Measurements from ENCODE around the gene CCDC9.

The CCDC9 gene

GRCh38 chr19:47313754-47314295, 57.5 kb downstream of the CCDC9 start:
- TF ChIP-seq RAD21 (IDR thresholded peaks at IDR 0.05; ENCODE audit: low read depth) = no peak
- TF ChIP-seq CREB1 (IDR thresholded peaks at IDR 0.05; ENCODE audit: low read depth) = no peak
- TF ChIP-seq EP300 (IDR thresholded peaks at IDR 0.05; ENCODE audit: borderline replicate concordance) = no peak
- TF ChIP-seq TCF12 (IDR thresholded peaks at IDR 0.05; ENCODE audit: low read depth) = no peak
- no peak for TF ChIP-seq ZBTB7A (IDR thresholded peaks at IDR 0.05; ENCODE audit: low read depth)
- TF ChIP-seq, protein P1, sequence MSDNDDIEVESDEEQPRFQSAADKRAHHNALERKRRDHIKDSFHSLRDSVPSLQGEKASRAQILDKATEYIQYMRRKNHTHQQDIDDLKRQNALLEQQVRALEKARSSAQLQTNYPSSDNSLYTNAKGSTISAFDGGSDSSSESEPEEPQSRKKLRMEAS (IDR thresholded peaks at IDR 0.05) = no peak
- TF ChIP-seq, protein P2, sequence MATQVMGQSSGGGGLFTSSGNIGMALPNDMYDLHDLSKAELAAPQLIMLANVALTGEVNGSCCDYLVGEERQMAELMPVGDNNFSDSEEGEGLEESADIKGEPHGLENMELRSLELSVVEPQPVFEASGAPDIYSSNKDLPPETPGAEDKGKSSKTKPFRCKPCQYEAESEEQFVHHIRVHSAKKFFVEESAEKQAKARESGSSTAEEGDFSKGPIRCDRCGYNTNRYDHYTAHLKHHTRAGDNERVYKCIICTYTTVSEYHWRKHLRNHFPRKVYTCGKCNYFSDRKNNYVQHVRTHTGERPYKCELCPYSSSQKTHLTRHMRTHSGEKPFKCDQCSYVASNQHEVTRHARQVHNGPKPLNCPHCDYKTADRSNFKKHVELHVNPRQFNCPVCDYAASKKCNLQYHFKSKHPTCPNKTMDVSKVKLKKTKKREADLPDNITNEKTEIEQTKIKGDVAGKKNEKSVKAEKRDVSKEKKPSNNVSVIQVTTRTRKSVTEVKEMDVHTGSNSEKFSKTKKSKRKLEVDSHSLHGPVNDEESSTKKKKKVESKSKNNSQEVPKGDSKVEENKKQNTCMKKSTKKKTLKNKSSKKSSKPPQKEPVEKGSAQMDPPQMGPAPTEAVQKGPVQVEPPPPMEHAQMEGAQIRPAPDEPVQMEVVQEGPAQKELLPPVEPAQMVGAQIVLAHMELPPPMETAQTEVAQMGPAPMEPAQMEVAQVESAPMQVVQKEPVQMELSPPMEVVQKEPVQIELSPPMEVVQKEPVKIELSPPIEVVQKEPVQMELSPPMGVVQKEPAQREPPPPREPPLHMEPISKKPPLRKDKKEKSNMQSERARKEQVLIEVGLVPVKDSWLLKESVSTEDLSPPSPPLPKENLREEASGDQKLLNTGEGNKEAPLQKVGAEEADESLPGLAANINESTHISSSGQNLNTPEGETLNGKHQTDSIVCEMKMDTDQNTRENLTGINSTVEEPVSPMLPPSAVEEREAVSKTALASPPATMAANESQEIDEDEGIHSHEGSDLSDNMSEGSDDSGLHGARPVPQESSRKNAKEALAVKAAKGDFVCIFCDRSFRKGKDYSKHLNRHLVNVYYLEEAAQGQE (IDR thresholded peaks at IDR 0.05; ENCODE audit: low read depth) = no peak
- TF ChIP-seq TAF1 (IDR thresholded peaks at IDR 0.05; ENCODE audit: low read depth) = no peak
- TF ChIP-seq EGR1 (IDR thresholded peaks at IDR 0.05) = no peak
- TF ChIP-seq USF1 (IDR thresholded peaks at IDR 0.05) = no peak
- TF ChIP-seq NFIC (IDR thresholded peaks at IDR 0.05) = no peak
- TF ChIP-seq YY1 (IDR thresholded peaks at IDR 0.05; ENCODE audit: low read depth) = no peak
- TF ChIP-seq FOXM1 (IDR thresholded peaks at IDR 0.05; ENCODE audit: borderline replicate concordance, low read depth) = no peak

DNA sequence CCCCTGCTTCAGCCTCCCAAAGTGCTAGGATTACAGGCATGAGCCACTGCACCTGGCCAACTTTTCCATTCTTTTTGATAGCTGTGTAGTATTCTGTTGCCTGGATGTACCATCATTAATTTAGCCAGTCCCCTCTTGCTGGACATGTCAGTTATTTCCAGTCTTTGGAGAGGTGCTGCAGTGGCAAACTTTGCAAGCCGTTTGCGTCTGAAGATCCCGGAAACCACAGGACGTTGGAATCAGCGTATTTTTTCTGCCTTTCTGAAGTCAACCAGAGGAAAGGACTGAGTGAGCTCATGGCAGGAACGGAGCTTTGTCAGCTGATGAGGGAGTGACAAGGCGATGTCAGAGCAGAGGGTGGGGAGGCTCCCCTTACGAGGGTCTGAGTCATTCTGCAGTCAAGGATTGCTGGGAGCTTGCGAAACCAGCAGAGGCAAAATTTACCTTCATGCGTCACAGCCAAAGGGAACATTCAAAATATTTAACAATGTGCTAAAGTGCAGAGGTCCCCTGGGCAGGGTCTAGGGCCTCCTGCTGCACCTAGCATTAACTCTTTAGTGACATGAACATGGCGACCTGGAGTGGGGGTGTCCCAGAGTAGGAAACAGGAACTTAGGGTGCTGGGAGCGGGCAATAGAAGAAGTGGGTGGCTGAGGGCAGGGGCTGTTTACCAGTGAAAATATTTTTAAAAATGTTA, 58.9 kb downstream of the CCDC9 start:
- TF ChIP-seq YY1 (IDR thresholded peaks at IDR 0.05; ENCODE audit: low read depth) (0 out of 2 replicates have a peak, but pooled peaks have one; percentile 5), TAF1 (IDR thresholded peaks at IDR 0.05; ENCODE audit: low read depth) (no peak), USF1 (IDR thresholded peaks at IDR 0.05) (peak; percentile 53; the same call in 1 of the 2 replicates), EP300 (IDR thresholded peaks at IDR 0.05; ENCODE audit: borderline replicate concordance) (no peak), CEBPB (IDR thresholded peaks at IDR 0.05) (peak; percentile 95), TEAD4 (IDR thresholded peaks at IDR 0.05) (peak; percentile 31; the same call in 1 of the 2 replicates), NFIC (IDR thresholded peaks at IDR 0.05) (peak; percentile 34; the same call in 1 of the 2 replicates), ZBTB7A (IDR thresholded peaks at IDR 0.05; ENCODE audit: low read depth) (no peak), CREB1 (IDR thresholded peaks at IDR 0.05; ENCODE audit: low read depth) (0 out of 2 replicates have a peak, but pooled peaks have one; percentile 40), TCF12 (IDR thresholded peaks at IDR 0.05; ENCODE audit: low read depth) (peak; percentile 54; the same call in 1 of the 2 replicates), RAD21 (IDR thresholded peaks at IDR 0.05; ENCODE audit: low read depth) (no peak), EGR1 (IDR thresholded peaks at IDR 0.05) (no peak), FOXM1 (IDR thresholded peaks at IDR 0.05; ENCODE audit: borderline replicate concordance, low read depth) (no peak)
- TF ChIP-seq, protein P1 (IDR thresholded peaks at IDR 0.05) = no peak
- TF ChIP-seq, protein P2 (IDR thresholded peaks at IDR 0.05; ENCODE audit: low read depth) = no peak

GRCh38 chr19:47316513-47316912, 60.2 kb downstream of the CCDC9 start:
- TF ChIP-seq CEBPB (IDR thresholded peaks at IDR 0.05) (no peak), USF1 (IDR thresholded peaks at IDR 0.05) (no peak), YY1 (IDR thresholded peaks at IDR 0.05; ENCODE audit: low read depth) (no peak), TAF1 (IDR thresholded peaks at IDR 0.05; ENCODE audit: low read depth) (no peak), TEAD4 (IDR thresholded peaks at IDR 0.05) (no peak), CREB1 (IDR thresholded peaks at IDR 0.05; ENCODE audit: low read depth) (no peak), EP300 (IDR thresholded peaks at IDR 0.05; ENCODE audit: borderline replicate concordance) (no peak), ZBTB7A (IDR thresholded peaks at IDR 0.05; ENCODE audit: low read depth) (no peak), FOXM1 (IDR thresholded peaks at IDR 0.05; ENCODE audit: borderline replicate concordance, low read depth) (no peak), TCF12 (IDR thresholded peaks at IDR 0.05; ENCODE audit: low read depth) (no peak), NFIC (IDR thresholded peaks at IDR 0.05) (no peak), RAD21 (IDR thresholded peaks at IDR 0.05; ENCODE audit: low read depth) (no peak), EGR1 (IDR thresholded peaks at IDR 0.05) (no peak)
- TF ChIP-seq, protein P2 (IDR thresholded peaks at IDR 0.05; ENCODE audit: low read depth) = no peak
- TF ChIP-seq, protein P1 (IDR thresholded peaks at IDR 0.05) = no peak
